Omental fat pad (tissue), 4 donors: Measurements from ENCODE around the gene PPP6R2. TPM values are rescaled to one million over a fixed set of nuclear protein-coding genes. Genes with fewer than 3 reads are reported as not detected.

Experiments
- ATAC-seq: fragments of 150-250 bp; one replicate; pipeline ENCODE4 v1.9.1; 2016; ENCODE audit warnings: mild to moderate bottlenecking, moderate library complexity; ENCODE audit not compliant: low FRiP score
- DNase-seq: peaks from one replicate; pipeline ENCODE4 v3.0.0-alpha.2; 2019; ENCODE audit warnings: low spot score
- CTCF ChIP-seq, 3 donors: fragments of 450-650 bp; IDR thresholded peaks; one replicate each; pipeline ENCODE4 v1.5.1; 2016 to 2017; ENCODE audit warnings: antibody characterized with exemption in 3 of 3, mild to moderate bottlenecking in 3 of 3, moderate library complexity in 2 of 3
- total RNA-seq, 4 donors: library from RNA; depleted of rRNA; stranded (reverse); fragments of >200 nt; gene quantifications; one replicate each; pipeline ENCODE4 v1.1.0, GENCODE V29; 2016

Gene PPP6R2
- total RNA-seq, 4 donors from 2014 or later: 35.6 to 64.6 (median 41.7) TPM

GRCh38 chr22:50348058-50348457 is 4.9 kb downstream of the PPP6R2 start:
- TF ChIP-seq CTCF (IDR thresholded peaks at IDR 0.05): no peak
- ATAC-seq: no peak
- no peak for DNase-seq

GRCh38 chr22:50356186-50356585 is 13.1 kb downstream of the PPP6R2 start:
- no peak for TF ChIP-seq CTCF (IDR thresholded peaks at IDR 0.05)
- DNase-seq: no peak
- no peak for ATAC-seq

GRCh38 chr22:50357222-50357621 is 14.1 kb downstream of the PPP6R2 start:
- no peak for TF ChIP-seq CTCF (IDR thresholded peaks at IDR 0.05)
- DNase-seq: no peak
- ATAC-seq: no peak

- DNase-seq: no peak
- TF ChIP-seq CTCF (IDR thresholded peaks at IDR 0.05): no peak
- ATAC-seq: no peak
Observed at GRCh38 chr22:50357756-50358155, 14.6 kb downstream of the PPP6R2 start.

GRCh38 chr22:50360578-50360977 is 17.5 kb downstream of the PPP6R2 start:
- no peak for DNase-seq
- no peak for TF ChIP-seq CTCF (IDR thresholded peaks at IDR 0.05)
- ATAC-seq: no peak

GRCh38 chr22:50361222-50361621 is 18.1 kb downstream of the PPP6R2 start:
- DNase-seq (no peak), ATAC-seq (no peak)
- TF ChIP-seq CTCF (IDR thresholded peaks at IDR 0.05): no peak

GRCh38 chr22:50361688-50362087 is 18.6 kb downstream of the PPP6R2 start:
- DNase-seq: no peak
- no peak for ATAC-seq
- TF ChIP-seq CTCF (IDR thresholded peaks at IDR 0.05): no peak
